Measurements from ENCODE around the gene GMDS. TPM values are rescaled to one million over a fixed set of nuclear protein-coding genes. Genes with fewer than 3 reads are reported as not detected.
A peak's percentile ranks its signal among the peaks of the same experiment; 100 is the strongest.

GMDS gene
- total and polyA plus RNA-seq, 2 experiments from 2014 or later, result 30.1 to 36.5 TPM

DNA sequence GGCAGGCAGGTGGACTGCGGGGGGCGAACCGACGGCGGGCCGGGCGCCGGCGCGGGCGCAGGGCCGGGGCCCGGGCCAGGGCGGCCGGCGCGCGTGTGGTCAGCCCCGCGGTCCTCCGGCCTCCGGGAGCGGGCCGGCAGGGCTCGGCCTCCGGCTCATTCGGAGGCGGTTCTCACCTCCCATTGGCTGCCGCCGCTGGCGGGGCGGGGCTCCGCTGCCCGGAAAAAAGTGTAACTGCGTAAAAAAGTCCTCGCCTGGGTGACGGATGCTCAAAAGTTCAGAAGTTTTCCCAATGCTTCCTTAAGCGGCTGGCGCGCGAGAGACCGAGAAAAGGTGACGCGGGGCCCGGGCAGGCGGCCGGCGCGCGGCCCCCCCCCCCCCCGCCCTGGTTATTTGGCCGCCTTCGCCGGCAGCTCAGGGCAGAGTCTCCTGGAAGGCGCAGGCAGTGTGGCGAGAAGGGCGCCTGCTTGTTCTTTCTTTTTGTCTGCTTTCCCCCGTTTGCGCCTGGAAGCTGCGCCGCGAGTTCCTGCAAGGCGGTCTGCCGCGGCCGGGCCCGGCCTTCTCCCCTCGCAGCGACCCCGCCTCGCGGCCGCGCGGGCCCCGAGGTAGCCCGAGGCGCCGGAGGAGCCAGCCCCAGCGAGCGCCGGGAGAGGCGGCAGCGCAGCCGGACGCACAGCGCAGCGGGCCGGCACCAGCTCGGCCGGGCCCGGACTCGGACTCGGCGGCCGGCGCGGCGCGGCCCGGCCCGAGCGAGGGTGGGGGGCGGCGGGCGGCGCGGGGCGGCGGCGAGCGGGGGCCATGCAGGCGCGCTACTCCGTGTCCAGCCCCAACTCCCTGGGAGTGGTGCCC lies 635.5 kb downstream of the GMDS start, which contains the start of gene FOXC1:
Gene FOXC1 (plus strand): TSS at position 268 of the 849 bp plus-strand sequence. CDS start 531 bp downstream, at position 799.
- no peak for TF ChIP-seq ZNF114 (CRISPR knock-in tag; IDR thresholded peaks at IDR 0.05)
- TF ChIP-seq STAT1 (IDR thresholded peaks at IDR 0.05; ENCODE audit: unreplicated experiment), result no peak
- TF ChIP-seq EZH2 (IDR thresholded peaks at IDR 0.05; ENCODE audit: low read depth, unreplicated experiment), result peak; percentile 82
- peak; percentile 36 for TF ChIP-seq EZH2phosphoT487 (IDR thresholded peaks at IDR 0.05; ENCODE audit: unreplicated experiment)
- TF ChIP-seq ETS1 (IDR thresholded peaks at IDR 0.05), result no peak
- Mint-ChIP-seq H3K36me3 (ENCODE audit: low read depth) (no peaks in the 10 kb centered on the region; the same call in 2 of the 3 replicates), H3K9me3 (peaks cover 8% of the 10 kb centered on the region; the same call in 2 of the 3 replicates), H3K4me1 (peaks cover 46% of the 10 kb centered on the region), H3K4me3 (peak within 1 kb of the TSS; percentile 64), H3K27ac (no peak within 1 kb of the TSS), H3K27me3 (ENCODE audit: insufficient read depth, low read depth, poor library complexity) (peaks cover 81% of the 10 kb centered on the region)
- Histone ChIP-seq H3K9me2 (ENCODE audit: insufficient read depth) (no peaks in the 10 kb centered on the region), H4K20me1 (replicated peaks; ENCODE audit: insufficient read depth) (peaks cover 14% of the 10 kb centered on the region), H3K27me3 (ENCODE audit: insufficient read depth) (peaks cover 97% of the 10 kb centered on the region), H2AFZ (peak within 1 kb of the TSS; percentile 43; the same call in 1 of the 2 replicates), H3K4me1 (ENCODE audit: insufficient read depth) (peaks cover 40% of the 10 kb centered on the region), H3K36me3 (ENCODE audit: insufficient read depth) (no peaks in the 10 kb centered on the region), H3K79me2 (replicated peaks; ENCODE audit: insufficient read depth) (no peaks in the 10 kb centered on the region), H3F3A (replicated peaks; ENCODE audit: low read depth) (peaks cover 11% of the 10 kb centered on the region; the same call in 1 of the 2 replicates), H3K4me3 (peak within 1 kb of the TSS; percentile 53), H3K4me2 (peak within 1 kb of the TSS; percentile 83), H3K27ac (ENCODE audit: low read depth) (no peak within 1 kb of the TSS)
- DNase-seq (ENCODE audit: low spot score), result peak; percentile 80
- peak; percentile 4 for ATAC-seq

- peaks cover 11% of the 10 kb centered on the region; the same call in 1 of the 2 replicates for H3F3A ChIP-seq (replicated peaks; ENCODE audit: low read depth)
- Mint-ChIP-seq H3K27me3 (ENCODE audit: insufficient read depth, low read depth, poor library complexity) (peaks cover 78% of the 10 kb centered on the region), H3K4me3 (peak overlapping the region; percentile 61), H3K9me3 (peaks cover 8% of the 10 kb centered on the region; the same call in 2 of the 3 replicates), H3K36me3 (ENCODE audit: low read depth) (no peaks in the 10 kb centered on the region; the same call in 2 of the 3 replicates), H3K27ac (no peak overlapping the region), H3K4me1 (peaks cover 46% of the 10 kb centered on the region)
- peaks cover 14% of the 10 kb centered on the region for H4K20me1 ChIP-seq (replicated peaks; ENCODE audit: insufficient read depth)
- TF ChIP-seq EZH2 (IDR thresholded peaks at IDR 0.05; ENCODE audit: low read depth, unreplicated experiment) (peak; percentile 97), ZNF331 (CRISPR knock-in tag; IDR thresholded peaks at IDR 0.05; ENCODE audit: low read depth) (no peak), ETS1 (IDR thresholded peaks at IDR 0.05) (no peak), EZH2phosphoT487 (IDR thresholded peaks at IDR 0.05; ENCODE audit: unreplicated experiment) (peak; percentile 86), ZNF114 (CRISPR knock-in tag; IDR thresholded peaks at IDR 0.05) (no peak), POLR2AphosphoS5 (IDR thresholded peaks at IDR 0.05; ENCODE audit: low read depth) (no peak), CREB1 (CRISPR knock-in tag; IDR thresholded peaks at IDR 0.05; ENCODE audit: low read depth) (no peak), NANOG (IDR thresholded peaks at IDR 0.05; ENCODE audit: borderline replicate concordance) (no peak), STAT1 (IDR thresholded peaks at IDR 0.05; ENCODE audit: unreplicated experiment) (no peak), JUNB (IDR thresholded peaks at IDR 0.05; ENCODE audit: unreplicated experiment) (no peak), REST (IDR thresholded peaks at IDR 0.05; ENCODE audit: unreplicated experiment) (no peak)
- TF ChIP-seq, protein P1, sequence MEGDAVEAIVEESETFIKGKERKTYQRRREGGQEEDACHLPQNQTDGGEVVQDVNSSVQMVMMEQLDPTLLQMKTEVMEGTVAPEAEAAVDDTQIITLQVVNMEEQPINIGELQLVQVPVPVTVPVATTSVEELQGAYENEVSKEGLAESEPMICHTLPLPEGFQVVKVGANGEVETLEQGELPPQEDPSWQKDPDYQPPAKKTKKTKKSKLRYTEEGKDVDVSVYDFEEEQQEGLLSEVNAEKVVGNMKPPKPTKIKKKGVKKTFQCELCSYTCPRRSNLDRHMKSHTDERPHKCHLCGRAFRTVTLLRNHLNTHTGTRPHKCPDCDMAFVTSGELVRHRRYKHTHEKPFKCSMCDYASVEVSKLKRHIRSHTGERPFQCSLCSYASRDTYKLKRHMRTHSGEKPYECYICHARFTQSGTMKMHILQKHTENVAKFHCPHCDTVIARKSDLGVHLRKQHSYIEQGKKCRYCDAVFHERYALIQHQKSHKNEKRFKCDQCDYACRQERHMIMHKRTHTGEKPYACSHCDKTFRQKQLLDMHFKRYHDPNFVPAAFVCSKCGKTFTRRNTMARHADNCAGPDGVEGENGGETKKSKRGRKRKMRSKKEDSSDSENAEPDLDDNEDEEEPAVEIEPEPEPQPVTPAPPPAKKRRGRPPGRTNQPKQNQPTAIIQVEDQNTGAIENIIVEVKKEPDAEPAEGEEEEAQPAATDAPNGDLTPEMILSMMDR (conservative IDR thresholded peaks at IDR 0.05; ENCODE audit: low read depth in 2 of 2), result no peak
- H3K9me2 ChIP-seq (ENCODE audit: insufficient read depth), result no peaks in the 10 kb centered on the region
- peaks cover 40% of the 10 kb centered on the region for H3K4me1 ChIP-seq (ENCODE audit: insufficient read depth)
- H3K27me3 ChIP-seq (ENCODE audit: insufficient read depth), result peaks cover 97% of the 10 kb centered on the region
- H3K36me3 ChIP-seq (ENCODE audit: insufficient read depth), result no peaks in the 10 kb centered on the region
- no peak overlapping the region for H3K27ac ChIP-seq (ENCODE audit: low read depth)
- H3K79me2 ChIP-seq (replicated peaks; ENCODE audit: insufficient read depth), result no peaks in the 10 kb centered on the region
- H2AFZ ChIP-seq, result peak overlapping the region; percentile 43; the same call in 1 of the 2 replicates
- peak overlapping the region; percentile 53 for H3K4me3 ChIP-seq
- H3K4me2 ChIP-seq, result peak overlapping the region; percentile 83
- DNase-seq (ENCODE audit: low spot score) (peak; percentile 57), ATAC-seq (no peak)
Observed at GRCh38 chr6:1609041-1609647, 636.3 kb downstream of the GMDS start.
